MM.1S (cell line): Measurements from ENCODE around the gene RPGR.

ENCODE experiments used
- CTCF ChIP-seq: fragments of 300-600 bp; sonication (generic); IDR thresholded peaks from 2 replicates; pipeline ENCODE4 v1.5.1; 2016; ENCODE audit warnings: antibody characterized with exemption, low read length, mixed read lengths
- EZH2 ChIP-seq: fragments of 300-600 bp; sonication (generic); optimal IDR thresholded peaks from 2 replicates; pipeline ENCODE3; 2017; ENCODE audit warnings: low read depth, mild to moderate bottlenecking, antibody characterized with exemption, low read length, mixed read lengths
- EZH2phosphoT487 ChIP-seq: fragments of 300-600 bp; sonication (generic); IDR thresholded peaks from 2 replicates; pipeline ENCODE4 v1.6.1; 2018; ENCODE audit warnings: antibody characterized with exemption, low read length

GRCh38 chrX:38375891-38376290 lies 48.6 kb upstream of the RPGR start:
- TF ChIP-seq CTCF (peak; percentile 45), EZH2 (no peak), EZH2phosphoT487 (no peak)
